ENCODE measurements around the gene EFEMP2.
A peak's percentile ranks its signal among the peaks of the same experiment; 100 is the strongest.

Gene EFEMP2

GRCh38 chr11:65817312-65817834 is 55.2 kb downstream of the EFEMP2 start:
- H3K4me3 ChIP-seq (ENCODE audit: low read depth, low read length): peak overlapping the region; percentile 61
- H2AFZ ChIP-seq: peak overlapping the region; percentile 62
- H3K79me2 ChIP-seq: no peaks in the 10 kb centered on the region
- TF ChIP-seq CTCF (IDR thresholded peaks at IDR 0.05): no peak
- H3K27me3 ChIP-seq (ENCODE audit: control insufficient read depth, insufficient read depth, low read length): no peaks in the 10 kb centered on the region
- no peaks in the 10 kb centered on the region for H3K9me3 ChIP-seq (ENCODE audit: control insufficient read depth, low read length)
- peaks cover 5% of the 10 kb centered on the region for H3K4me1 ChIP-seq
- no peaks in the 10 kb centered on the region for H3K36me3 ChIP-seq (ENCODE audit: control insufficient read depth, insufficient read depth, low read length)
- H3K9ac ChIP-seq: no peak overlapping the region
- peak overlapping the region; percentile 69 for H3K4me2 ChIP-seq (ENCODE audit: low read length)
- H3K27ac ChIP-seq: no peak overlapping the region

GRCh38 chr11:65816696-65817095 is 55.9 kb downstream of the EFEMP2 start:
- Histone ChIP-seq H3K27me3 (ENCODE audit: control insufficient read depth, insufficient read depth, low read length) (no peaks in the 10 kb centered on the region), H3K9ac (no peak overlapping the region), H2AFZ (no peak overlapping the region), H3K4me2 (ENCODE audit: low read length) (no peak overlapping the region), H3K4me3 (ENCODE audit: low read depth, low read length) (no peak overlapping the region), H3K27ac (no peak overlapping the region), H3K9me3 (ENCODE audit: control insufficient read depth, low read length) (no peaks in the 10 kb centered on the region), H3K36me3 (ENCODE audit: control insufficient read depth, insufficient read depth, low read length) (no peaks in the 10 kb centered on the region), H3K79me2 (no peaks in the 10 kb centered on the region), H3K4me1 (peaks cover 5% of the 10 kb centered on the region)
- TF ChIP-seq CTCF (IDR thresholded peaks at IDR 0.05): no peak
